Measurements from ENCODE around the gene TEX53.

DNA sequence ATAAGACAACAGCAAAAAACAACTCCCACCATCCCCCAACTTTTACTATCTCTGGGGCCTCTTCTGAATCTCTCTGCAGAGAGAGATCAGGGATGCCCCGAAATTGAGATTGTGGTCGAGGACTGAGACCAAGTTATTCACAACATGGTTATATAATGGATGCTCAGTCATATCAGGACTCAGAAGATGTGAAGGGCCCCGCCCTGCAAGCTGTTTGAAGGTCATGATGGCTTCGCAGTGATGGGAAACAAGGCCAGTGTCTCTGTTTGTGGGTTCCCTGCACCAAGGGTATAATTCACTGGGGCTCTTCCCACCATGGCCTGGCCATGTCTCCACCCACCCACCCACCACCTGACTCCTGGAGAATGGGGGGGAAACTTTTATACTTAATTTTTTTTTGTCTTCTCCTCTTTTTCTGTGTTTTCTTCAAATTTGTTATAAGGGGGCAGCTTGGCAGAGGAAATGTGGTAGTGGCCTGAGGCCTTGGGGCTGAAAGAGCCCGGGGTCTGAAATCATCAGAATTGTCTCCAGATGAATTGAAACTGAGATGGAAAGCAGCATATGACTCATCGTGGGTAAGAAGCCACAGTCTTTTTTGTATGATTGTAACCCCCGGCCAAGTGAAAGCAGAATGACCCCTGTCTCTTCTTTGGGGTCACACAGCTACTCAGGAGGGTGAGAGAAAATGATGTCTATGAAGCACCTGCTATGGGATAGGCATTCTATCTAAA lies 39.4 kb upstream of the TEX53 start:
- TF ChIP-seq, protein P1, sequence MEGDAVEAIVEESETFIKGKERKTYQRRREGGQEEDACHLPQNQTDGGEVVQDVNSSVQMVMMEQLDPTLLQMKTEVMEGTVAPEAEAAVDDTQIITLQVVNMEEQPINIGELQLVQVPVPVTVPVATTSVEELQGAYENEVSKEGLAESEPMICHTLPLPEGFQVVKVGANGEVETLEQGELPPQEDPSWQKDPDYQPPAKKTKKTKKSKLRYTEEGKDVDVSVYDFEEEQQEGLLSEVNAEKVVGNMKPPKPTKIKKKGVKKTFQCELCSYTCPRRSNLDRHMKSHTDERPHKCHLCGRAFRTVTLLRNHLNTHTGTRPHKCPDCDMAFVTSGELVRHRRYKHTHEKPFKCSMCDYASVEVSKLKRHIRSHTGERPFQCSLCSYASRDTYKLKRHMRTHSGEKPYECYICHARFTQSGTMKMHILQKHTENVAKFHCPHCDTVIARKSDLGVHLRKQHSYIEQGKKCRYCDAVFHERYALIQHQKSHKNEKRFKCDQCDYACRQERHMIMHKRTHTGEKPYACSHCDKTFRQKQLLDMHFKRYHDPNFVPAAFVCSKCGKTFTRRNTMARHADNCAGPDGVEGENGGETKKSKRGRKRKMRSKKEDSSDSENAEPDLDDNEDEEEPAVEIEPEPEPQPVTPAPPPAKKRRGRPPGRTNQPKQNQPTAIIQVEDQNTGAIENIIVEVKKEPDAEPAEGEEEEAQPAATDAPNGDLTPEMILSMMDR (IDR thresholded peaks at IDR 0.05) = no peak
- no peak for TF ChIP-seq POLR2AphosphoS5 (IDR thresholded peaks at IDR 0.05; ENCODE audit: insufficient read depth in 1 of 2, low read depth in 1 of 2)

Data from vagina (tissue), 2 donors.